Stimulated activated CD8-positive, alpha-beta memory T cell treated with anti-CD3 and anti-CD28 coated beads, Interleukin-15, amount 100 ng/mL, for 48 hours (primary cell): ENCODE results near the gene MCOLN2.
"Not testable (repeated sequence)": the region's sequence is repeated elsewhere in the genome, so short reads cannot be mapped to it uniquely, and the experiment has no call there.

ENCODE experiments used
- DNase-seq, 2 donors: peaks; one replicate each; pipeline ENCODE4 v3.0.0-alpha.2; 2020; ENCODE audit warnings: low read depth in 2 of 2

The MCOLN2 gene

GRCh38 chr1:84996846-84997666 is at the start of gene MCOLN2:
TSS of gene MCOLN2 (minus strand) at chr1:84997113. CDS start at chr1:84996872, 241 bp downstream.
- DNase-seq: peak in 1 of 2 donors; percentile 36

GRCh38 chr1:85042413-85042812 is 45.5 kb upstream of the MCOLN2 start:
- DNase-seq: no peak

- DNase-seq: no peak
Measured at GRCh38 chr1:85041793-85042192, 44.9 kb upstream of the MCOLN2 start.

GRCh38 chr1:85033221-85033620 is 36.3 kb upstream of the MCOLN2 start:
- no peak for DNase-seq

GRCh38 chr1:85030536-85030935 is 33.6 kb upstream of the MCOLN2 start:
- no peak for DNase-seq

GRCh38 chr1:85028151-85028550 is 31.2 kb upstream of the MCOLN2 start:
- no peak for DNase-seq

GRCh38 chr1:85027242-85027983 is 30.5 kb upstream of the MCOLN2 start:
- DNase-seq: no peak

- DNase-seq: no peak
Measured at GRCh38 chr1:85025940-85026339, 29.0 kb upstream of the MCOLN2 start.

GRCh38 chr1:85024736-85025135 is 27.8 kb upstream of the MCOLN2 start:
- DNase-seq: no peak

GRCh38 chr1:85022700-85023099 is 25.8 kb upstream of the MCOLN2 start:
- no peak for DNase-seq

- no peak for DNase-seq
Measured at GRCh38 chr1:85019994-85020393, 23.1 kb upstream of the MCOLN2 start.

- DNase-seq: no peak
Measured at GRCh38 chr1:85015826-85016225, 18.9 kb upstream of the MCOLN2 start.

GRCh38 chr1:85005641-85006040 is 8.7 kb upstream of the MCOLN2 start:
- not testable (repeated sequence) for DNase-seq

GRCh38 chr1:85001742-85002141 is 4.8 kb upstream of the MCOLN2 start:
- no peak for DNase-seq

- peak in 1 of 2 donors; percentile 56 for DNase-seq
Measured at GRCh38 chr1:84998642-84999280, 1.8 kb upstream of the MCOLN2 start.

GRCh38 chr1:84997667-84998600 is 1.0 kb upstream of the MCOLN2 start:
- DNase-seq: no peak

- no peak for DNase-seq
Measured at GRCh38 chr1:84995484-84996334, 1.2 kb downstream of the MCOLN2 start.

GRCh38 chr1:84991097-84991920 is 5.6 kb downstream of the MCOLN2 start:
- DNase-seq: no peak

- no peak for DNase-seq
Measured at GRCh38 chr1:84988588-84988987, 8.3 kb downstream of the MCOLN2 start.

- DNase-seq: not testable (repeated sequence)
Measured at GRCh38 chr1:84986561-84986960, 10.4 kb downstream of the MCOLN2 start.
